Sigmoid colon (tissue), 7 donors: ENCODE measurements around the gene DFFB. TPM values are rescaled to one million over a fixed set of nuclear protein-coding genes. Genes with fewer than 3 reads are reported as not detected.
A peak's percentile ranks its signal among the peaks of the same experiment; 100 is the strongest.

ENCODE experiments used
- DNase-seq: peaks from one replicate; pipeline ENCODE4 v3.0.0-alpha.2; 2019
- H3K27ac ChIP-seq, 4 donors: fragments of 200-600 bp; sonication (generic); one replicate each; pipeline ENCODE4 v1.5.1; 2016 to 2019; ENCODE audit warnings: mild to moderate bottlenecking in 1 of 4
- H3K27me3 ChIP-seq, 3 donors: fragments of 200-600 bp; sonication (generic); one replicate each; pipeline ENCODE4 v1.5.1; 2019; ENCODE audit warnings: mild to moderate bottlenecking in 1 of 3
- H3K36me3 ChIP-seq, 4 donors: fragments of 200-600 bp; sonication (generic); one replicate each; pipeline ENCODE4 v1.5.1; 2016 to 2019
- H3K4me1 ChIP-seq, 4 donors: fragments of 200-600 bp; sonication (generic); one replicate each; pipeline ENCODE4 v1.5.1; 2017 to 2019
- H3K4me3 ChIP-seq, 4 donors: fragments of 200-600 bp; sonication (generic); one replicate each; pipeline ENCODE4 v1.5.1; 2017 to 2019; ENCODE audit warnings: mild to moderate bottlenecking in 2 of 4, moderate library complexity in 1 of 4
- H3K9me3 ChIP-seq, 4 donors: fragments of 200-600 bp in 3 of 4; sonication (generic) in 3 of 4; one replicate each; pipeline versions ENCODE4 v1.5.1 to v1.6.1; 2013 to 2019
- EP300 ChIP-seq, 4 donors: sonication (generic); formaldehyde crosslinking; IDR thresholded peaks; one replicate each; pipeline ENCODE4 v1.6.1; 2017; ENCODE audit warnings: antibody characterized with exemption in 4 of 4
- POLR2A ChIP-seq, 2 donors: fragments of 450-650 bp; IDR thresholded peaks; one replicate each; pipeline ENCODE4 v1.6.1; 2016; ENCODE audit warnings: antibody characterized with exemption in 2 of 2, mild to moderate bottlenecking in 2 of 2, moderate library complexity in 2 of 2
- POLR2AphosphoS5 ChIP-seq, 4 donors: sonication (generic); formaldehyde crosslinking; IDR thresholded peaks; one replicate each; pipeline ENCODE4 v1.6.1; 2017; ENCODE audit warnings: antibody characterized with exemption in 4 of 4
- WGBS, 2 donors: extraction: QIAGEN DNeasy Blood & Tissue Kit; methylation state at CpG; one replicate each; pipeline ENCODE4 v1.1.7; 2013; 5-methylcytosine and 5-hydroxymethylcytosine counted together
- intact Hi-C: fragments of 100-400 bp; cut with DNase I; formaldehyde crosslinking; loops from one replicate; pipeline ENCODE4 v1.15.1; 2023
- polyA plus RNA-seq, 3 donors: library from polyadenylated mRNA; stranded (reverse); fragments of 200-250 nt; gene quantifications; one replicate each; pipeline ENCODE4 v1.2.3, GENCODE V29; 2013
- total RNA-seq, 4 donors: library from RNA; depleted of rRNA; stranded (reverse); fragments of >200 nt; gene quantifications; one replicate each; pipeline ENCODE4 v1.1.0, GENCODE V29; 2016
- TF ChIP-seq, protein P1 (sequence below), 4 experiments: fragments of 450-650 bp in 3 of 4; fragments of 200-600 bp in 1 of 4; IDR thresholded peaks; one replicate each; pipeline ENCODE4 v1.5.1; 2016 to 2019; ENCODE audit warnings: antibody characterized with exemption in 4 of 4, mild to moderate bottlenecking in 3 of 4, moderate library complexity in 2 of 4
- donor health status: healthy with polysubstance abuse.
- donor health status: Bipolar disorder and iron deficiency.
- donor health status: healthy.

Gene DFFB
- total and polyA plus RNA-seq, 7 donors: 1.8 to 9.0 (median 6.1) TPM

DNA sequence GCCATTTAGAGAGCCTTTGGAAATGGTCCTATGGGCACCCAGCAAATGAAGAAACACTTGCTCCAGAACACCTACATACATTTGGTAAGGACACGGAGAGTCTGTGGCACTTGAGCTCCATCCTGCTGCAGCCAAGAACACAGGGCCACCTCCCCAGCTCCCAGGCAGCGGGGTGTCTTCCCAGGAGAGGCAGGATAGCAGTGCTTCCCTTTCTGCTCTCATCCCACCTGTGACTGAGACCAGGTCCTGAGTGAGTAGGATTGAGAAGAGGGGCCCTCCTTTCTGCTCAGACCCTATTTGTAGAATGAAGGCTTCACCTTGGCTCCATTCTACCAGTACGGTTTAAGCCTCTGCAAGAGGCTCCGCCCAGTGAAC, 38.7 kb downstream of the DFFB start:
- peaks cover 0 to 8% (median 3%) of the 10 kb centered on the region in 4 donors for H3K36me3 ChIP-seq
- TF ChIP-seq EP300 (IDR thresholded peaks at IDR 0.05) (no peak), POLR2AphosphoS5 (IDR thresholded peaks at IDR 0.05) (no peak), POLR2A (IDR thresholded peaks at IDR 0.05) (no peak)
- TF ChIP-seq, protein P1, sequence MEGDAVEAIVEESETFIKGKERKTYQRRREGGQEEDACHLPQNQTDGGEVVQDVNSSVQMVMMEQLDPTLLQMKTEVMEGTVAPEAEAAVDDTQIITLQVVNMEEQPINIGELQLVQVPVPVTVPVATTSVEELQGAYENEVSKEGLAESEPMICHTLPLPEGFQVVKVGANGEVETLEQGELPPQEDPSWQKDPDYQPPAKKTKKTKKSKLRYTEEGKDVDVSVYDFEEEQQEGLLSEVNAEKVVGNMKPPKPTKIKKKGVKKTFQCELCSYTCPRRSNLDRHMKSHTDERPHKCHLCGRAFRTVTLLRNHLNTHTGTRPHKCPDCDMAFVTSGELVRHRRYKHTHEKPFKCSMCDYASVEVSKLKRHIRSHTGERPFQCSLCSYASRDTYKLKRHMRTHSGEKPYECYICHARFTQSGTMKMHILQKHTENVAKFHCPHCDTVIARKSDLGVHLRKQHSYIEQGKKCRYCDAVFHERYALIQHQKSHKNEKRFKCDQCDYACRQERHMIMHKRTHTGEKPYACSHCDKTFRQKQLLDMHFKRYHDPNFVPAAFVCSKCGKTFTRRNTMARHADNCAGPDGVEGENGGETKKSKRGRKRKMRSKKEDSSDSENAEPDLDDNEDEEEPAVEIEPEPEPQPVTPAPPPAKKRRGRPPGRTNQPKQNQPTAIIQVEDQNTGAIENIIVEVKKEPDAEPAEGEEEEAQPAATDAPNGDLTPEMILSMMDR (IDR thresholded peaks at IDR 0.05): no peak
- peak overlapping the region in 3 of 4 donors; percentile 36 to 80 (median 69) for H3K27ac ChIP-seq
- intact Hi-C loops: no loop called here
- DNase-seq: no peak
- H3K4me3 ChIP-seq: no peak overlapping the region
- peaks cover 0 to 49% (median 32%) of the 10 kb centered on the region in 4 donors for H3K4me1 ChIP-seq
- H3K9me3 ChIP-seq: no peaks in the 10 kb centered on the region
- WGBS, 2 donors: 94 to 95% methylated on average over 4 of the region's 4 CpGs
- no peaks in the 10 kb centered on the region for H3K27me3 ChIP-seq

DNA sequence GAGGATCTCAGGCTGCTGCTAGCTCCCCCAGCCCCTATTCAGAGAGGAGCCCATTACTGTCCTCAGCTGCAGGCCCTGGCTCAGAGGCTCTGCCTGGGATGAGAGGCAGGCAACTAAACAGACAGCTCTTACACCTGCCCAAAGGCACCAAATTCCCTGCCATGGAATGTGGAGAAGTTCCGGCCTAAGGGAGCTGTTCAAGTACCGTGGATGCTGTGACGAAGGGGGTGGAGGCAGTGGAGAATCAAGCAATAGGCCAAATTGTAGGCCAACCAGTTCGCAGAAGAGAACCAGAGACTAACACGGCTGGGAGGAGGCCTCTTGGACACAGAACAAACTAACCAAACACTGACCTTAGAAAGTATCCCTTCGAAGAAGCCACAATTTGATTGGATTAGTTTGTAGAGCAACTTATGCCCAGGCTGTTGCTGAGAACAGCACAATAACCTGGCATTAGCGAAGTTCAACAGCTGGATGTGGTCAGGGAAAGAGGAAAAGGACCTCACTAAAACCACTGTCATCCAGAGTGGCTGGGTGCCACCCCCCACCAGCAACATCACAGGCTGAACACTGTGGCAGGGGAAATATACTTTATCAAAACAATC, 39.2 kb downstream of the DFFB start:
- peak overlapping the region in 3 of 4 donors; percentile 36 to 80 (median 69) for H3K27ac ChIP-seq
- no peaks in the 10 kb centered on the region for H3K27me3 ChIP-seq
- intact Hi-C loops: no loop called here
- H3K4me1 ChIP-seq: peaks cover 0 to 49% (median 33%) of the 10 kb centered on the region in 4 donors
- no peak for TF ChIP-seq EP300 (IDR thresholded peaks at IDR 0.05)
- TF ChIP-seq, protein P1 (IDR thresholded peaks at IDR 0.05): no peak
- no peak for TF ChIP-seq POLR2AphosphoS5 (IDR thresholded peaks at IDR 0.05)
- no peak for TF ChIP-seq POLR2A (IDR thresholded peaks at IDR 0.05)
- H3K4me3 ChIP-seq: no peak overlapping the region
- WGBS, 2 donors: 94% methylated on average over 7 of the region's 7 CpGs
- no peak for DNase-seq
- no peaks in the 10 kb centered on the region for H3K9me3 ChIP-seq
- peaks cover 0 to 2% (median under 1%) of the 10 kb centered on the region in 4 donors for H3K36me3 ChIP-seq

DNA sequence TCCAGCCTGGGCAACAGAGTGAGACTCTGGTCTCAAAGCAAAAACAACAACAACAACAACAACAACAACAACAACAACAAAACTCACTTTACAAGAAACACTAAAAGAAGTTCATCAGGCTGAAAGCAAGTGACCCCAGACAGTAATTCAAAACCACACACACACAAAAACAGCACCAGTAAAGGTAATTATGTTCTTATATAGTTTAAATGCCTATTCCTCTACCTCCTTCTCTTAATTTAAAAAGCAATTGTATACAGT, 41.1 kb downstream of the DFFB start:
- H3K9me3 ChIP-seq: no peaks in the 10 kb centered on the region
- no peak for DNase-seq
- H3K27ac ChIP-seq: no peak overlapping the region
- H3K4me1 ChIP-seq: peaks cover 0 to 39% (median 26%) of the 10 kb centered on the region in 4 donors
- H3K4me3 ChIP-seq: no peak overlapping the region
- no peak for TF ChIP-seq POLR2AphosphoS5 (IDR thresholded peaks at IDR 0.05)
- TF ChIP-seq, protein P1 (IDR thresholded peaks at IDR 0.05): no peak
- no peak for TF ChIP-seq POLR2A (IDR thresholded peaks at IDR 0.05)
- TF ChIP-seq EP300 (IDR thresholded peaks at IDR 0.05): no peak
- intact Hi-C loops: no loop called here
- no peaks in the 10 kb centered on the region for H3K27me3 ChIP-seq
- no peaks in the 10 kb centered on the region for H3K36me3 ChIP-seq

DNA sequence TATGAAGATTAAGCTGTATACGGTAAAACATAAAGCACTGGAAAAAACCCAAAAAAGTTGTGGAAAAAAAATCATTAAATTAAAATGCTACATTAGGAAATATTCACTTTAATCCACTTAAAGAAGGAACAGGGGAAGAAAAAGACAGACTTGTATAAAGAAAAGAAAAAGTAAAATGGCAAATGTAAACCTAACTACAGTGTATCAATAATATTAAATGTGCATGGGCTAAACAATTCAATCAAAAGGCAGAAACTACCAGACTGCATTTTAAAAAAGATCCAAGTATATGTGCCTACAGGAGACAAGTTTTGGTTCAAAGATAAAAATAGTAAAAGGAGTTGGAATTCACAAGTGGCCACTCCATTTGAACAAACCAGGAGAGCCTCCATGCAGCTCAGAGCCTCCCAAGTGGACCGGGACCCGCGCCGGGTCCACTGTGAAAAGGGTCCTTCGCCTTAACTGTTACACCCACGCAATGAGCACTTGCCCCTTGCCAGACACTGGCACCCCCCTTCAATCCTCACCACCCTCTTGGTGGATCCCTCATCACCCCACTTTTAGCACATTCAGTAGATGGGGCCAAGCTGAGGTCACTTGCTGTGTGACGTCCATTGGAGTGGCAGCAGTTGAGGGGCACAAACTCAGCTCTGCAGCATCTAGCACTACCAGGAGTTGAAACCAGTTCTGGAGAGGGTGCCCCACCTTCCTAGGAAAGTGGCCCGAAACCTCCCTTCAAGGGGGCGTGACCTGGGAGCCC, 41.9 kb downstream of the DFFB start:
- intact Hi-C loops: no loop called here
- Histone ChIP-seq H3K27ac (peak overlapping the region; percentile 95 to 100 (median 99)), H3K4me1 (peaks cover 0 to 33% (median 24%) of the 10 kb centered on the region in 4 donors), H3K36me3 (no peaks in the 10 kb centered on the region), H3K4me3 (peak overlapping the region; percentile 83 to 98 (median 96)), H3K27me3 (no peaks in the 10 kb centered on the region), H3K9me3 (no peaks in the 10 kb centered on the region)
- DNase-seq: no peak
- 41 to 52% methylated on average over 10 of the region's 10 CpGs for WGBS, 2 donors
- TF ChIP-seq POLR2A (IDR thresholded peaks at IDR 0.05) (no peak), EP300 (IDR thresholded peaks at IDR 0.05) (no peak), POLR2AphosphoS5 (IDR thresholded peaks at IDR 0.05) (no peak)
- TF ChIP-seq, protein P1 (IDR thresholded peaks at IDR 0.05): no peak
